ENCODE data around the gene GNGT1. TPM values are rescaled to one million over a fixed set of nuclear protein-coding genes. Genes with fewer than 3 reads are reported as not detected.

GNGT1 gene
- total RNA-seq = not detected

DNA sequence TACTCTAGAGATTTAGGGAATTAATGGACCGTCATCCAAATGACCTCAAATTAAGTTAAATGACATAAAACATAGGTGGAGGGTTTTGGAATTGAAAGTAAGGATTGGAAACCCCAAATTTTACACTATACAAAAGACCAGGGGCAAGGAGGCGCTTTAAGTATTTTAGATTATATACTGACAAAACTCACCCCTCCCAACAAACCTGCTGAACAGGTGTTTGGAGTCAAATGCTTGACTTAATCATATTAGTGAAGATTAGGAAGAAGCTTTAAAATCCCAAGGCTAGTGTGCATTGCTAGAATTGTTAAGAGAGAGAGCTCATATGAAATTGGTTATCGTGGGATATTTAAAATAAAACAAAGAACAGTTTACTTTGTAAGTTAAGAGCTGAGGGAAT is at the start of gene GNGT1:
Gene GNGT1 (plus strand): TSS at position 301 of the 400 bp plus-strand sequence. CDS start 180 bp downstream, outside the sequence.
- DNase-seq = no peak

DNA sequence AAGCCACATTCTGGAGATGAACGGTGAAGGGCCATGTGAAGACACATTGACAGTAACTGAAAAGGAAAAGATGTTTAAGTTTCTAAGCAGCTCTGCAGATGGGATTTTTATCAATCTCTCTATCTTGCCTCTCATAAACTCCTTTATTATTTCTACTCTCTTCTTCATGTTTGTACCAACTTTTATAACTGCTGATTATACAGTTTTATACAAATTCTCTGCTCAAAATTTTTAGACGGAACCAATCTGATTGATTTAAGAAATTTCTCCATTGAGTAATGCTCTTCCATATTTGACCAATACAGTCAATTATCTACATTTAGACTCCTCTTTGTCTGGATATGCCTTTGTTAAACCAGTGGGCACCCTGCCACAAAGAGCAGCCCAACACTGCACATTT is 47.5 kb upstream of the GNGT1 start:
- no peak for DNase-seq

DNA sequence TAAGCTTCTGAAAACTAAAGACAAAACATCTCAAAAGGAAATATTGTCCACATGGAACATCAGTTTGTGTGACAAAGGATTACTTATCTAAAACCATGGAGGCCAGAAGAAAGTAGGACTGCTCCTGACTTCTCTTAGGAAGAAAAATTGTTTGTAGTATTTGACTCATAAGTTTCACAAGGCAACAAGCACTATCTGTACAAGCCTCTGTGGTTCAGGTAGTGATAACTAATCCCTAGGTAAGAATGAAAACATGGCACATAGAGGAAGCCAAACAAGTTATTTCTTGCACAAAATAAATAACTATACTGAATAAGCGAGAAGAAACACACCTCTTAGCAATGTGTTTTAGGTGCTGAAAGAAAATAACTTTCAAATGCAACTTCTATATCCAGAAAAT is 46.1 kb upstream of the GNGT1 start:
- DNase-seq = no peak

DNA sequence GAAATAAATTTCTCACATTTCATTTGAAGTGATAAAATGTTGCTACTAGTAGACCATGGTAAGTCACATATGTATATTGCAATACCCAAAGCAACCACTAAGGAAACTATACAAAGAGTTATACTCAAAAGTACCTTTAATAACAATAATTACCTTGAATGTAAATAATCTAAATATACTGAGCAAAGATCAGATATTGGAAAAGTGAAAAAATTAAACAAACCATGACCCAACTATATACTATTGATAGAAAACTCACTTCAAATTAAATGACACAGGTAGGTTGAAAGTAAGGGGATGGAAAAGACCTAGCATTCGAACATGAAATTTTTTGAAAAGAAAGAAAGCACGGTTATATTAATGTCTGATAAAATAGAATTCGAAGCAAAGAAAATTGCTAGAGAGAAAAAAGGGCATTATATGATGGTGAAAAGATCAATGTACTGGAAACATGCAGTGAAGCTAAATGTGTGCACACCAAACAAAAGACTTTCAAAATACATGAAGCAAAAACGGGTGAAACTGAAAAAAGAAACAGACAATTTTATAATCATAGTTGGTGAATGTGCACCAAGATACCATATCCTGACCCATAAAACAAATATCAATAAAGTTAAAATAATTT is 44.9 kb upstream of the GNGT1 start:
- DNase-seq = no peak

DNA sequence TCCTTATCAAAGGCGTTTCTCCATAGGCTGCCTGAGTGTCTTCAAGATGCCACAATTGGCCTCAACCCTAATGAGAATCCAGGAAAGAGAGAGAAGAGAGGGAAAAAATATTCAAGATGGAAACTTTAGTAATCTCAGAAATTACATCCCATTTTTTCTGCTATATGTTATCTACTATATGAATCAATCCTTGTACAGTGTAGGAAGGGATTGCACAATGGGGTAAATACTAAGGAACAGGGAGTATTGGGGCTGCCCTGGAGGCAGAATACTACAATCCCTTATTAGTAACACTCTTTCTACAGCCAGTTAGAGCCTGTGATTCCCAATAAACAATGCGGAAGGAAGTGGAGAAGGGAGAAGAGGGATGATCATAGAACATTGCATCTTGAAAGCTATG is 43.7 kb upstream of the GNGT1 start:
- no peak for DNase-seq

DNA sequence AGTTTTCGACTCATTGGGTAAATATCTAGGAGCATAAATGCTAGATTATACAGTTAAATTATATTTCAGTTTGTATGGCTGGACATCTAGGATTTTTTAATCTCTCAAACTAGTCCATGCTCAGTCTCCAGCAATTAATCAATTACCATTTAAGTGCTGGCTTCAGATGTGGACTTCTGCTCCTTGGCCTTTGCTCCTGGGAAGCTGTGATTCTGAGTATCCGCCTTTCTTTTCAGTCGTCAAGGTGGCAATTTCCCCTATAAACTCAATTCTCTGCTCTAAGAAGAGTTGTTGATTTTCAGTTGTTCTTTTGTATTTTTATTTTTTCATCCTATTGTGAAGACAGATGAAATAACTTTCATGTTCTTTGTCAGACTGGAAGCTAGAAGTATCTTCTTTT is 39.5 kb upstream of the GNGT1 start:
- DNase-seq = no peak

DNA sequence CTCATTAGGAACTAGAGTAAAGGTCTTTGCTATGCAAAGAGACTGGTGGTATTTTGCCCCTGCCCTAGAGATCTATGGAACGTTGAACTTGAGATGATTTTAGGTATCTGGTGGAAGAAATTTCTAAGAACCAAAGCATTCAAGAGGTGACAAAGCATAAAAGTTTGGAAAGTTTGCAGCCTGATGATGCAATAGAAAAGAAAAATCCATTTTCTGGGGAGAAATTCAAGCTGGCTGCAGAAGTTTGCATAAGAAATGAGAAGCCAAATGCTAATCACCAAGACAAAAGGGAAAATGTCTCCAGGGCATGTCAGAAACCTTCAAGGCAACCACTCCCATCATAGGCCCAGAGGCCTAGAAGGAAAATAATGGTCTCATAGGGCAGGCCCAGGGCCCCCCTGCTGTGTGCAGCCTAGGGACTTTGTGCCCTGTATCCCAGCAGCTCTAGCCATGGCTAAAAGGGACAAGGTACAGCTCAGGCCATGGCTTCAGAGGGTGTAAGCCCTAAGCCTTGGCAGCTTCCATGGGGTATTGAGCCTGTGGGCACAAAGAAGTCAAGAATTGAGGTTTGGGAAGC is 32.3 kb upstream of the GNGT1 start:
- DNase-seq = no peak

DNA sequence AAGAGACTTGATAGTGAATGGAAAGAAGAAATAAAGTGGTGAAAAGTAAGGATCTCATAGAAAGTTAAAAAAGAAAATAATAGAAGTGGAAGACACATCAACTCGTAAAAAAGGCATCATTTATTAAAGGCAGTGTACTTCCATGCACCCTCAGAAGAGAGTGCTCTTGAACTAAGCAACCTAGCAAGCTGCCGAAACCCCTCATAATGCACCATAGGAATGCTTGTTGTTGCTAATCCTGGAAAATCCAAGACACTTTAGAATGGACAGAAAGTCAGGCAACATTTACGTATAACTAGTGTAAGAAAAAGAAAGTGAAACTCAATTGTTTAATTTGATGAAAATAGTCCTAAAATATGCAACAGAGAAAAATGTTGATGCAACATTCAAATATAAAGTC is 28.6 kb upstream of the GNGT1 start:
- no peak for DNase-seq

DNA sequence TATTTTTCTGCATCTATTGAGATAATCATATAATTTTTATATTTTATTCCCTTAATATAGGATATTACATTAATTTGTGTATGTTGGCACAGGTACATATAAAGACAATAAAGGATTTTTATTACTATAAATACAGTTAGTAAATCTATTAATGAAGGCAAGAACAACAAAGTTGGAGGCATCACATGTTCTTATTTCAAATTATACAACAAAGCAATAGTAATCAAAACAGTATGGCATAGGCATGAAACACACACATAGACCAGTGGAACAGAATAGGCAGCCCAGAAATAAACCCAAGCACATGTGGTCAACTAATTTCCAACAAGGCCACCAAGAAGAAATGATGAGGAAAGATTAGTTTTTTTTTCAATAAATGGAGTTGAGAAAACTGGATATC is 27.0 kb upstream of the GNGT1 start:
- DNase-seq = no peak

DNA sequence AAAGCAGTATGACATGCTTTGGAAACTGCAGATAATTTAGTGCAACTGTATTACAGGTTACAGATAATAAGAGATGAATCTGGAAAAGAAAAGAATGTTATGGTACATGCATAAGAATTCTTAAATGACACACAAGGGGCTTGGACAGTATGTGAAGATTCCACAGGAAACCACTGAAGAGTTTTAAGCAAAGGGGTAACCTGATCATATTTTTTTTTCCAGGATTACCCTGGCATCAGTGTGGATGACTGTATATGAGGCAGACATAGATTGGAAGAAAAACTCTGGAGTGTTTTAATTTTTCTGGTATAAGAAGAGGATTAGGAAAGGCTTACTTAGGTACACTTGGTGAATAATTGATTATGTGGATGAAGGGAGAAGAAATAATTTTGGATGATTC is 23.9 kb upstream of the GNGT1 start:
- DNase-seq = no peak

DNA sequence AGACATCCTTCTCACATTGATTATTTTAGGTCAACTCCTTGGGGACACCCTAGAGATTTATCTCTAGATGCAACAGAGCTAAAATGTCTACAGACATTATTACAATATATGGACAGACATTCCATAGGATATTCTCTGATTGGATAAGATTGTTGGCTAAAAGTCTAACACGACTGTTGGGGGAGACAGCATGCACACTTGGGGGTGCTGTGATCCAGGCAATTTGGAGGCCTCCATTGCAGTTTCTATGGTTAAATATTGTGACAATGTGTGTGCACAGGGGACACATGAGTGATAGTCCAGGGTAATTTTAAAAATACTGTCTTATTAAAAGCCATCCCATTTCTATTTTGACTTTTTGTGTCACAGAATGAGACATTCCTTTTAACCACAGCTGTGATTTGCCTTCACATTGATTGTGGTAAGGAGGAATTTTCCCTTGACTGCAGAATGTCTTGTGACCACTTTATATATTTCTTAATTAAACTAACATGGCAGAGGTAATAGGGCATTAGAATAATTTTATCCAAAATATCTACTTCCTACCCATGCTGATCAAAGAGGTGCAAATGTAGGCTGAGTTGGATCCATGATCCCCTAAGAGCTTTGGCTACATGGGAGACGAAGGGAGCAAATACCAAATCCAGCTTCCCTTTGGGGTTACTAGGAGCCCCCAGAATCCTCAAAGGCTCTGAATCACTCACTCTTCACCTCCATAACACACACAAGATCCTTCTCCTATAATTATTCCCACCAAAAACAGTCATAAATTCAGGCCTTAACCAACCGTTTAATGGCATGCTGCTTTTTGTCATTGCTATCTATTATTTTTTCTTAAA is 23.1 kb upstream of the GNGT1 start:
- DNase-seq = no peak

DNA sequence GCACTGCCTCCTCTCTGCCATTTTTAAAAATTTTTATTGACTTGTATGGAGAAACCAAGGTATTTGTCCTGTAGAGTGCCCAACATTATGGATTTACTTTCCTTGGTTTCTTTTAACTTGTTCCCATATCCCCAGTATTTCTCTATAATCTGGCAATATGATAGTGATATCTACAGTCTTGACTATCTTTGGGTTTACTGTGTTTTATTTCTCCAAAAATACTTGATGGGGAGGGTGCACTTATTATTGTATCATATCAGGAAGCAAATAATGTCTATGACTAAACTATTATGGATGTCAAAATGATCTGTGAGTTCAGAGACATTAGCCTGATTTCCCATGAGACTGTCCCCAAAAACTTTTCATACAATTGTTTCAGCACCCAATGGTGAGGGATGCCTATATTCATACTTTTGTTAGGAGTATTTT is 22.4 kb upstream of the GNGT1 start:
- DNase-seq = no peak

DNA sequence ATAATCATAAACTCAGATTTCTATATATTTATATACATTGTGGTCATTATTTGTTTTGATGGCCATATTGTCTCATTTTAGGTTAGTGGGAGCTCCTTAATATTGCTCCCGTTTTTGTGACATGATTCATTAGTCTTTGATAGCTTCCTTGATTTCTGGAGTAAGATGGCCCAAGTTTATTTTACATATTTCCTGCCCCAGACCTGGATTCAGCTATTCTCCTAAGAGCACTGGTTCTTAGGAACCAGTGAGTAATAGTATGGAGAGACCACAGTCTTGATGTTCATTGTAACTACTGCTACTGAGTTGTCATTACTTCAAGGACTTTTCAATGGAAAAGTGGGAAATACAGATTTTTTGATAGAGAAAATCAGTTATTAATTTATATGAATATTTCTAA is 21.8 kb upstream of the GNGT1 start:
- DNase-seq = no peak

DNA sequence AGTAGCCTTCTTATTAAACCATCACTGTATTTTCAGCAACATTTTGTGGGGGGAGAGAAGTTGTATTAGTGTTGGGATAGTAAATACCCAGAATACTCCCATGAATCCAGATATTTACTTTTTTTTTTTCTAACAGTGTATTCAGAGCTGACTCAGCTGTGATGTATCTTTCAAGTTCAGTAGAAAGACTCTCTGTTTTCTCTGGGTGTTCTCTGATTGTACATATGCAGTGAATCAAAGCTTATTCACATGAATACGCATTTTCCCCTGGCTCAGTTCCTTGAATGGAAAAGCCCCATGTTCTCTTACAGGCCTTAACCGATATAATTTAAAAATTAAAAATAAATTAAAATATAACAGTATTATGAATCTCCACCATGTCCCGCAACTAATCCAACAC is 17.1 kb upstream of the GNGT1 start:
- DNase-seq = no peak

DNA sequence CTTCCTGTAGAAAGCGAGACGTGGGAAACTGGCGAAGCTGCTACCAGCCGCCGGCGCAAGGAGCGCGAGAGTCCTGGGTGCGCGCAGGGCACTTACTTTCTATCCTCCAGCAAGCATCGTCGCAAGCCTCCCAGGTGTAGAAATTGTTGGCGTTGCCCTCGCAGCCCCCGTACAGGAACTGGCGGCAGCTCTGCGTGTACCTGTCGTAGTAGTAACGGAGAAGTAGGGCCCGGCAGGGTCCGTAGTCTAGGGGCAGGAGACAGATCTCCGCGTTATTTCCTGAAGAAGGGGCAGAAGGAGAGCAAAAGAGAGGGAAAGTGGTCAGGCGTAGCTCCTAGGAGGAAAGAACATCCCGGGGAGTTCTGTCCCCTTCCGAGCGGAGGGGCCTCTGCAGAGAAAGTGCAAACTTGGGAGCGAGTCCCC is 16.3 kb upstream of the GNGT1 start:
- DNase-seq = no peak

DNA sequence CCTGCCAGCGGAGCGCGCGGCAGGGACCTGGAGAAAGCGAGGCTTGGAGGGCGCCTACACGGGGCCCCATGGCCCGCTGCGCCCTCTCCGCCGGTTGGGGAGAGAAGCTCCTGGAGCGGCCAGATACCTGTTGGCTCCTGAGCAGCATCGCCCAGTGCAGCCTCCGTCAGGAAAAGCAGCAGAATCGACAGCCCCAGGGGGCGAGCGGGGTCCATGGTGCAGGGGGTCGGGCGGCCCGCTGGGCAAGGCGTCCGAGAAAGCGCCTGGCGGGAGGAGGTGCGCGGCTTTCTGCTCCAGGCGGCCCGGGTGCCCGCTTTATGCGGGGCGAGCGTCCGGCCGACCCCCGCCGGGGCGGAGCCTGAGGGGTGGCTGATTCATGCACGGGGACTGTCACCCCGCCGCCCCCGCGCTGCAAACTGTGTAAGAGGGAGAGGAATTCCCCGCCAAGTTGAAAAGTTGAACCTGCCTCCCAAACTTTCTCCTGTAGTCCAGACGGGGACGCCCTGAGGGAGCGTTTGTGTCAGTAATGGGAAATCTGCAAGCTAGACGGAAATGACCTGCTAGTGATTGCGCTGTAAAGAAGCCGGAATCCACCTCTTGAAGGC is 15.8 kb upstream of the GNGT1 start, which contains the start of gene TFPI2:
Gene TFPI2 (minus strand): TSS at position 290 of the 605 bp plus-strand sequence. CDS start 75 bp downstream, at position 215.
- no peak for DNase-seq

DNA sequence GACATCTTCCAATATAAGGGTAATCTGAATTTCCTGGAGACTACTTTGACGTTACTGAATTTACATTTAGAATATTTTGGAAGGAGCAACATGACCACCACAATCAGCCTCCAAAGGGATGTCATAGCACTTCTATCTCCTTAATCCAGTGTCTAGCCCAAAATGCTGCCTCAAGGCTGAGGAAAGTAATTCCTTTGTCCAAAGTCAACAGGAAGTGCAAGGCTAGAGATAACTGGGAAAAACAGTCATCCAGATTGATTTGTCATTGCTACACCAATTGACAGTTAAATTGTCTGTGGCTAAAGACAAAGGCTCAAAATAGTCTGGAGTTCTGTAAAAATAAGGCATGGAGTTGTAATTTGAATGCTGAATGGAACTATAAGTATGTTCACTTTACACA is 11.9 kb upstream of the GNGT1 start:
- DNase-seq = no peak

DNA sequence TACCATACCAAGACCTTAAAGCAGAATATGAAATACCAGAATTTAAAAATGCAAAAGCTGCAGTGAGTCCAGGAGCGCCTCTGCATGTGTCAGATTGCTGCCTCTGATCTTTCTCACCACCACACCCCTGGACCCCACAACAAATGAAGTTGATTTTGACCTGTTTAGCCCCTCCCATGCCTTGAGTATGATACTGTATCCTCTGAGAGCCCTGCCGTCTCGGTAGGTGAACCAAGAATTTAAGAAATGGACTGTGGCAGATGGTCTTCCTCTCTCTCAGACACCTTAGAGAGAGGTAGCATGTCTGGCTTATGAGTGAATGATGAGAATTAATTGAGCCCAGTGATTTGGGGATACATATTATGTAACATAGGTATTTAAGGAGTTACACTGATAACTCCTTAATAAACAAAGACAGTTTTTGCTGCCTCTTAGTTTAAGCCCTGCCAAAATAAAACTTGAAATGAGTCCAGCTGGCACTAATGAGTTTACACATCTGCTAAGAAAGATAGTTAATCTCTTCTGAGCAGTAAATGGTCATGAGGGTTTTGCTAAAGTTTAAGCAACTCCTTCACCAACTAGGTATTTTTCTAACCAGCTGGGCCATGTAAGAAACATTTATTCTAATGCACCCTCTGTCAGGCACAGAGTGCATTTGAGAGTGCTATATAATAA is 11.3 kb upstream of the GNGT1 start:
- no peak for DNase-seq

DNA sequence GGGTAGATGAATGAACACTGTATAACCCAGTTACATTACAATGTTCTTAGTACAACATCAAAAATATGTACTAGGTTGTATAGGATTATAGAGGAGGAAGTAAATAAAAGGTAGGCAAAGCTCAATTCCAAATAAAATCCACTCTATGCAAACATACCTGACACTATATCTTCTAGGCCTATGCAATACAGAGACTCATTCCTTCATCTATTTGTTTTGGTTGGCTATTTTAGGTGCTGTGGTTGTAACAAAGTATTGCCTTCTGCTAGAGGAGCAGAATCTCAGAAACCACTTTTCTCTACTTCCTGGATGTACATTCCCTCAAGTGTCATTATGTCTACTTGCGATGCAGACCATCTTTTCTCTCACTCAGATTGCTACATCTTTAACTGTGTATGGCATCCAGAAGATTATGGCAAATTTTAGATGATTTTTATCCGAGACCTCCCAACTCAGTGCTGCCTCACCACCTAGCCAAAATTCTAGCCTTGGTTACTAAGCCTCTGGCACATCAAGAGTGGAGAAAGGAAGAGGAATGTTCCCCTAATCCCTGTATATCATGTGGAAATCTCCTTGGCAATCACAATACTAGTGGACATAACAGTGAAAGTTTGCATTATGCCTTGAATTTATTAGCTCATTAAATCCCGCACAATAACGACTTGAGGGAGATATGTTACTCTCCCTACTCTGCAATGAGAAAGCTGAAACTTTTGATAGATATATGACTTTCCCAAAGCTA is 10.3 kb upstream of the GNGT1 start:
- DNase-seq = no peak

DNA sequence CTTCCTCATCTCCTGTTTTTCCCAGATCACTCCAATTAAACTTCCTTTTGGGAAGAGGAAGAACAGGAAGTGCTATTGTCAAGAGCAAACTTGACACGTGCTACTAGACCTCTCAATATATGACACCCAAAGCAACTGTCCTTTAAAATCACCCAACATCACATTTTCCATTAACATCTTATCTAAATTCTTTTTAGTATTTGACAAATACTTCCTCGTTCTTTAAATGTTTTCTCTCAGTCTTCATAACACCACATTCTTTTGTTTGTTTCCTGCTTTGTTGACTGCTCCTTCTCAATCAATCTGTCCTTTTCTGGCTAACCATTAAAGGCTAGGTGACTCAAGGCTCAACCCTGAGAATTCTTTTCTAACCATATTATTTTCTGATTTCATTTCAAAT is 8.7 kb upstream of the GNGT1 start:
- no peak for DNase-seq

DNA sequence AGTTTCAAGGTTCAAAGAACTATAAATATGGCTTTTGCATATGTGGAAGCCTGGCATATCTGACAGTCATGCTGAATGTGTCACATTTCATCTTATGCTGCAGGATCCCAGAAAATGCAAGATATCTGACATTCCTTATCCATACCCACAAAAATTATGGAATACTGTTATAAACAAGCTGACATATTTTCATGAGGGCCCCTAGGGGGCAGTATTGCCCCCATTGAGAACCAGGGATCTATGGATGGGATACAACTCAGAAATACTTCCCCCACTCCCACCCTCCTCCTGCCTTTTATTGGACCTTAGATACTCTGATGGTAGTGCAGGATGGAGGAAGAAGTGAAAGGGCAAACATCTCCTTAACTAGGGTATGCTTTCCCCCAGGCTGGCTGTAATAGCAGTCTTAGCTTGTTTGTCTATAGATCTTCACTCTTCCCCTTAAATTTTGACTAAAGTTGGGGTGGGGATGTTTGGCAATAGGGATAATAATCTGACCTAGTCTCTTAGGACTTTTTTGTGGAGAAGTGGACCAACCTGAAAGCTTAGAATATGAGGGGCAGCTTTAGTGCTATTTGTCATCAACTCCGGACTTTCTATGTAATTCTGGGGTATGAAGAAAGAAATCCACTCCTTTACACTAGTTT is 3.5 kb upstream of the GNGT1 start:
- DNase-seq = no peak

Measured in occipital lobe (tissue), 2 donors.